SIG-M5 (cell line): ENCODE data around the gene RNF41.
"Not testable (repeated sequence)": the region's sequence is repeated elsewhere in the genome, so short reads cannot be mapped to it uniquely, and the experiment has no call there.

ENCODE experiments used
- DNase-seq: peaks from one replicate; lab custom pipeline; 2025; lab: John Stamatoyannopoulos, UW

RNF41 gene

DNA sequence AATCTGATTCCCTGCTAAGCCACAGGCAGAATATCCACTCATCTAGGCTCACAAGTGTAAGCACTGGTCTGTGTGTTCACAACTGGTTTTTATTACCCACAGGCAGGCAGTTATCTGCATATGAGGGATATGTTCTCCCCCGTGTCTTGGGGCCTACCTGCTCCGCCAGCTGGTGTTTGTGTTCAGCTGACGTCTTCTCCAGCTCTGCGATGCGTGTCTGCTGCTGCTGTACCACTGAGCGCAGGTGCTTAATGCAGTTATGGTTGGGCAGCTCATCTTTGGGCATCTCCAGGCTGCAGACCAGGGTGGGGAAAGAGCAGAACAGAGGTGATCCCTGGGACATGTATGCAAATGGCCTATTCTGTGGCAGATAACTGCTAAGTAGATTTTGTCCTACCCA lies 13.7 kb downstream of the RNF41 start:
- no peak for DNase-seq

GRCh38 chr12:56206452-56207166 lies 15.1 kb downstream of the RNF41 start:
- no peak for DNase-seq

DNA sequence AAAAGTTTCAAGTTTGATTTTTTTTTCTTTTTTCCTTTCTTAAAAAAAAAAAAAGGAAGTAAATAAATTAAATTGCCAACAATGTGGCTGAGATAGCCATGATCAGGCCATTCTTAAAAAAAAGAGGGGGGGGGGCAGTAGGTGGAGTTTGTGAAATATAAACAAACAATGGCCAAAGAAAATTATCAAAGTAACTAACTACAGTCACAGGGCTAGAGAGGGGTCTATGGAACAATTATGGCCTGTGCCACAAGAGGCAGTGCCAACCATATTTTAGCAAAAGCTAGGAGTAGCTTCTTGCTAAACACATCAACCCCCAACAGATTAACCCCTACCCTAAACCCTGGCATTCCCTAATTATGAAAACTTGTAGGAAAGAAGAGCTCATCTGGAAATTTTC lies 16.3 kb downstream of the RNF41 start:
- DNase-seq = no peak

GRCh38 chr12:56204275-56204674 lies 17.4 kb downstream of the RNF41 start:
- no peak for DNase-seq

GRCh38 chr12:56202838-56203237 lies 18.9 kb downstream of the RNF41 start:
- no peak for DNase-seq

GRCh38 chr12:56202366-56202765 lies 19.4 kb downstream of the RNF41 start:
- no peak for DNase-seq

- no peak for DNase-seq
Measured at GRCh38 chr12:56198836-56199235, 22.9 kb downstream of the RNF41 start.

DNA sequence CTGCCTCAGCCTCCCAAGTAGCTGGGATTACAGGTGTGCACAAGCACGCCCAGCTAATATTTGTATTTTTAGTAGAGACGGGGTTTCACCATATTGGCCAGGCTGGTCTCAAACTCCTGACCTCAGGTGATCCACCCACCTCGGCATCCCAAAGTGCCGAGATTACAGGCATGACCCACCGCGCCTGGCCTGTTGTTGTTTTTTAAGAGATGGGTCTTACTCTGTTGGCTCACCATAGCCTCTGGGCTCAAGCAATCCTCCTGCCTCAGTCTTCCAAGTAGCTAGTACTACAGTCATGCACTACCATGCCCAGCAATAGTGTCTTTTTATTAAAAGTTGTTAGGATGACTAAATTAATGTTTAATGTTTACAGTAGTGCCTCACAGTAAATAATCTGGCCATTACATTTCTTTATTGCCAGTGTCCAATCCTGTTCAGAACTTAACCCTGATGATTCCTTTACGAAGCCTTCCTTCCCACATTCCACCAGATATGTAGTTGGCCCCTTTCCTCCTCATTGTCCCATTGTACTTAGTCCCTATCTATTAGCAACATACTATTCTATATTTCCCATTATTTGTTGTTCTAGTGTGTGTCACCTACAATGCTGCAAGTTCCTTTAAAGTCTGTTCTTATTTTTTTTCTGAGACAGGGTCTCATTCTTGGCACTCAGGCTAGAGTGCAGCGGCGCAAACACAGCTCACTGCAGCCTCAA lies 23.6 kb downstream of the RNF41 start:
- DNase-seq = no peak

- DNase-seq = not testable (repeated sequence)
Measured at GRCh38 chr12:56196818-56197550, 24.7 kb downstream of the RNF41 start.

- DNase-seq = peak; percentile 55
Measured at GRCh38 chr12:56193025-56193578, 28.6 kb downstream of the RNF41 start.

- DNase-seq = no peak
Measured at GRCh38 chr12:56192582-56192981, 29.1 kb downstream of the RNF41 start.

DNA sequence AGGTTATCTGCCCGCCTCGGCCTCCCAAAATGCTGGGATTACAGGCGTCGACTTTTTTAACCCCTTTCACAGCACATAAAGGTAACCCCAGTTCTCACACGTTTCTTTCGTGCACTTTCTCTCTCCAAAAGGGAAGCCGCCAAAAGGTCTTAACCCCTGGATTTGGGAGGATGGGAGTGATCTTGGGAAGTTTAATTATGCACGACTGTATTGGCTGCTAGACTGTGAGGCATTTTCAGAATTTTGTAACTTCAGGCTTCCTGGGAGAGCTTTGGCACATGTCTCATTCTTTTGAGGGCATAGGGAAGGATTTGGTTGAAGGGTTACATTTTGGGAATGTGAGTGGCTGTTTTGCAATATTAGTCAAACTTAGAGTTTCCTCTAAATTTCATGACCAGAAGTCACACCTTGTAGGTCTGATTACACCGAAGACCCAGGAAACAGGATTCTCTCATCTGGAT lies 31.0 kb downstream of the RNF41 start:
- no peak for DNase-seq

GRCh38 chr12:56189918-56190694 lies 31.6 kb downstream of the RNF41 start:
- DNase-seq = no peak

DNA sequence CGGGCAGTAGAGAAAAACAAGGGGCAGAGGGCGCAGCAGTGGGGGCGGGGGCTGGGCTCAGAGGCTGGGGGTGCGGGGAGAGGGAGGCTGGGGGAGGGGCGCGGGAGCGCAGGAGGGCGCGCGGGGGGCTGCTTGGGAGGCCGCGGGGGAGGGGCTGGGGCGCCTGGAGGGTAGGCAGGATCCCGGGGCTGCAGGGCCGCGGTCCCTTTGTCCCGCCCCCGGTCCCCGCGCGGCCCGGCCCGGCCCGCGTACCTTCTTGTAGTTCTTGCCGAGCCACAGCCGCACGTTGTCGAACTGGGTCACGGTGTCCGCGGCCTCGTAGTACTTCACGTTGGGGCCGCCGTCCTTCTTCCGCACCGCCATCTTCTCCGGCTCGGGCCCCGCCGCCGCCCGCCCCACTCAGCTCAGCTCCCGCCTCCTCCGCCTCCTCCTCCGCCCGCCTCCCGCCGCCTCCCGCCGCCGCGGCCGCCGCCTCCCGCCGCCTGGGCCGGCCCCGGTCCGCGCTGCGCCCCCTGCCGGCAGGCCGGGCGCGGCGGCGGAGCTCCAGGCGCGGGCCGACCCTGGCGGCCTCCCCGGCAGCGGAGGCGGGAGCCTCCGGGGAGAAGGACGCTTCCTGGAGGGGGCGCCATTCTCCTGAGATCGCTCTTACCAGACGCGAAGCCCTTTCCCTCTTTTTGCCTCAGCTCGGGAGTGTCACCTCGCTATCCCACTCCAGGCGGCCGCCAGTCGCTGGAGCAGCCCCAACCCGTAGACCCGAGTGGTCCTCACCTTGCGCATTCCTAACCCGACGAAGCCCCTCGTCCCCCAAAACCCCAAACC lies 32.4 kb downstream of the RNF41 start, which contains the start of gene SMARCC2:
SMARCC2 (minus strand) TSS at position 385 of the 819 bp plus-strand sequence; CDS start at position 363, 22 bp downstream.
- peak; percentile 36 for DNase-seq

DNA sequence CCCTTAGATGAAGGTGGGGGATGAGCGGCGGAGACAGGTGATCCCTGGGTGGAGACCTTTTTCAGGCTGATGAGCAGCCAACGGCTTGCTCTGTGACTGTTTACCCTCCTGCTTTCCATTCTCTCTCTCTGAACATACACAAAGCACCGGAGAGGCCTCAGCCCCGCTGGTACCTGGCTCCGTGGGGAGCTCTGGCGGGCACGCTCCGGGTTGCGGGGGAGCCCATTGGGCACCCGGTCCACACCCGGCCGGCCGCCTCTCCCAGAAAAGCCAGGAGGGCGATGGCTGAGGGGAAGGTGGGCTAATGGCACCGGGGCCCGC lies 33.0 kb downstream of the RNF41 start:
- no peak for DNase-seq

DNA sequence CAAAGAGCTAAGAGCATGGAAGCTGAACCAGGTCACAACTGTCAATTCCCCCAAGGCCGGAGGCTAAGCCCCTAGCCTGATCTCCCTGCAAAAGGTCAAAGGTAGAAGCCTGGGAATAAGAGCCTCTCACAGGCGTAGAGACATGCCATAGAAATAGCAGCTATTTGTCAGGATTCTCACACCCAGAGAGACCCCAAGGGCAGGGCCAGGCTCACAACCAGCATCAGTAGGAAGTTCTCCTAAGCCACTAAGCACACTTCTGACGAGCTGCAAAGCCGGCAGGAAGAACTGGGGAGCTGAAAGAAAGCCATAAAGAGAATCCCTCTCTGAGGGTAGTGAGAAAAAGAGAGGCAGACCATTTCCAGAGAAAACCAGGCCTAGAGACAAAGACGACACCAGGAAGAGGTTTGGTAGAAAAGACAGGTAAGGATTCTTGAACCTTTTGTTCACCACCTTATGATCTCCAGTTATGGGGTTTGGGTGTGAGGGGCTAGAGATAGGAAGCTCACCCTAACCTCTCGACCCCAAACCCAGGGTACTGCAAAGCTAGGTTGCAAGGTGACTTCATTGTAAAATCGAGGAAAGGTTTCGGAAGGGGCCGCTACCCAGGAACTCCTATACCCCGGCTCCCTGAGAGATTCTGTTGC lies 33.5 kb downstream of the RNF41 start:
- DNase-seq = no peak

GRCh38 chr12:56186957-56187356 lies 34.8 kb downstream of the RNF41 start:
- no peak for DNase-seq

DNA sequence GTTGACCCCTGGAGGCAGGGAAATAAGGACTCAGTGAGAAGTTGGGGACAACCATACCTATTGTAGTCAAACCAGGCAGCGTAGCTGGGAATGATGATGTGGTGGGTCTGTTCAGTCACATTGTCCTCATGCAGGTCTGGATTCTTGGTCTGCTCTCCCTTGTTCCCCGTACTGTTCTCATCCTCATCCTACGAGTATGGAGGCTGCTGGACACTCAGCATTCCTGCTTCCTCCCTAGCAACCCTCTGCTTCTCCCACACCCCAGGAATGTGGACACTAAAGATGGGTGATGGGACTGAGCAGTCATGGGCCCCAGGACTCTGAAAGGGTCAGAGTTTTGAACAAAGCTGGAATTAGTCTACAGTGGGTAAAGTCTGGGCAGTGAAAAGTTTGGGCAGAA lies 43.4 kb downstream of the RNF41 start:
- DNase-seq = no peak

GRCh38 chr12:56172839-56173238 lies 48.9 kb downstream of the RNF41 start:
- DNase-seq = no peak

DNA sequence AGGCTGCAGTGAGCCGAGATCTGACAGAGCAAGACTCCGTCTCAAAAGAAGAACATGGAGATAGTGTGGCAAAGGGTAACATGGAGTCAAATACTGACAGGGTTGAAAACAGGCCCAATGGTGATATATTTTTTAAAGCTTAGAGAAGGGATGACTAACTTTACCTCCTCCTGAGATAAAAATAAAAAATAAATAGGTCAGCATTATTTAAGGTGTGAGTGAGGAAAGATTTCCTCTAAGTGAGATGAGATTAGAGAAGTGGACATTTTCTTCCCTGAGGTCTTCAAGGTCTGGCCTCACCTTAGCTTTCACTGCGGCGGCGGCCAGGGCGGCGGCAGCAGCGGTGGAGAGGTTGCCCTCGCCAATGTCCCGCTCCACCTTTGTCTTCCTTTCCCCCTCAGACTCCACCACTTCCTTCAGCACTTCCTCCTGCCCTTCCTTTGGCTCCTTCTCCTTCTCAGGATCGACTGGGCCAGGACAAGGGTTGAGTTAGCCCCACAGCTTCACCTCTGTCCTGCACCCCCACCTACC lies 52.4 kb downstream of the RNF41 start:
- no peak for DNase-seq
